Fibroblast of upper back skin (primary cell): ENCODE data around the gene GJA3.
A peak's percentile ranks its signal among the peaks of the same experiment; 100 is the strongest.

Experiments used
- DNase-seq: peaks from one replicate; pipeline ENCODE4 v3.0.0-alpha.2; 2013

The GJA3 gene

DNA sequence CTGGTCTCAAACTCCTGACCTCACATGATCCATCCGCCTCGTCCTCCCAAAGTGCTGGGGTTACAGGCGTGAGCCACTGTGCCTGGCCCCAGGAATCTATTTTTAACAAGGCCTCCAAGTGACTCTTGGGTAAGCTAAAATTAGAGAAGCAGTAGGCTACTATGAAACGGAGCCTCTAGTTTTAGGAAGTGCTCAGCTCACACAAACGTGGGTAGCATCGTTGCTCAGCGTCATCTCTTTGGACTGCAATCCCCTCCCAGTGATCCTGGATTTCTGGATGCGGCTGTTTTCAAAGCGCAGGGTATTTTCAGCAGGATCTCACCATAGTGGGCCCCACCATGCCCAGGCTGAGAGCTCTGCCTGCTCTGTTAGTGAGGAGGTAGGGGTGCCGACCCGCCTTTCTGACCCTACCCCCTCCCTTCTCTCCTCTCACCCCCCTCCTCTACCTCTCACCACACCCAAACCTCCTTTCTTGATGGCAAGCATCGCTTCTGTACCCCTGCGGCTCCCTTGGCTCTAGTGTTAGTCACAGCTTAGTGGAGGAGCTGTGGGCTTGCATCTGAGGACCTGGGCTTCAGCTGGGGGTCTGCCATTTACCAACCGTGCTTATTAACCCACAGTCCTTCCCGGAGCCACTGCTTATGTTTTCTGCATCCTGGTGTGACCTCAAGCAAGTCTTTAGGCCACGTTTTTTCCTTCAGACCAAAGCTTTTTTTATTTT is 34.2 kb downstream of the GJA3 start:
- DNase-seq: no peak

DNA sequence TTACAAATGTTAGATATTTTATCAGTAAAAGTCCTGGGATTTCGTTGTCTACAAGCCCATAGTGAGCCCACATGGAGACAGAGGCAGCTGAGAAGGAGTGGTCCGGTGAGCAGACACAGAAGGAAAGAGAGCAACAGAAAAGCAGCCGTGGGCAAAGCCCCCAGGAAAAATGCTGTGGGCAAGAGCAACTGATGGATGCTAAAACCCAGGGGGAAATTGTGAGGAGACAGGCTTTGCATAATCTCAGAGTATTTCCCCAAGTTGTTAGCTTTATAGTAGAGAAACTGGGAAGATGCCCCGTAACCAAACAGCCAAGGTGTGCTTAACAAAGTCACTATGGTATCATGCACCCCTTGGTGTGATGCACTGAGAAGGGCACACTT is 35.1 kb downstream of the GJA3 start:
- DNase-seq: no peak

DNA sequence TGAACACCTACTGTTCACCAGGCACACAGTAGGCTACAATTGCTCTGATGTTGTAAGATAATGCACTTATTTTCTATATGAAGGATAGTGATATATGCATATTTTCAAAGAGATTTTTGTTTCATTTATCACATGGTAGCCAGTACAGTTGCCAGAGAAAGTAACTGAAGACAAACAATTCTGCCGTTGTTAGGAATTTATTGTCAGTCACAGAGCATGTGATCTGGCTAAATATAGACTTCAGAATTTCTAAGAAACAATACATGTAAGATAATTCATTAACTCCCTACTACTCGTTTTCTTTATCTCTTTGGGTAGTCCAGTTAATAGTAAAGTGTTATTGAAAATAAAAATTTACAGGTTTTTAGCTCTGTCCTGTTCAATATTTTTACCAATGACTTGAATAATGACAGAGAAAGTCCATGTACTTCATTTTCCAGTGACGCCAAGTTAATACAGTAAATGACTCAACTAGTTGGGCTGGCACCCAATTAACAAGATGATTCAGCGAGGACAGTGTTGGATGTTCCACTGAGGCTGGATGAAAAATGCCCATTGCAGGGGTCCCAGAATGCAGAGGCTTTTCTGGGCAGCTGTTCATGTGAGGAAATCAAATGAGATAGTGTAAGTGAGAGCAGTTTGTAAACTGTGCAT is 35.6 kb downstream of the GJA3 start:
- DNase-seq: peak; percentile 54

DNA sequence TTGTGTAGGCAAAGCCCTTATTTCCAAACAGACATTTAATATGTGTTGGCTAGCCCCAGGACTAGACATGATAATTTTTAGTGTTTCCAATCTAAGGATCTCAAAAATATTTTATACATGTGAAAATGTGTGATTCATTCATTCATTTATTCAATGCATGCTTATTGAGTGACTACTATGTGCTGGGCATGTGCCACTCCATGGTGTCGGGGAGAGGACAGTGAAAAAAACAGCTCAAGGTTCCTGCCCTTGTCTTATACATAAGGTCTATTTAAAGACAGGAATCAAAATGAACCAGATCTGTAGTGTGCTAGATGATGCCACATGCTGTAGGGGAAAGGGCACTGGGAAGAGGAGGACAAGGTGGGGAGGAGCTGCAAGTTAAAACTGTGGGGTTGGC is 36.5 kb downstream of the GJA3 start:
- DNase-seq: peak; percentile 19

DNA sequence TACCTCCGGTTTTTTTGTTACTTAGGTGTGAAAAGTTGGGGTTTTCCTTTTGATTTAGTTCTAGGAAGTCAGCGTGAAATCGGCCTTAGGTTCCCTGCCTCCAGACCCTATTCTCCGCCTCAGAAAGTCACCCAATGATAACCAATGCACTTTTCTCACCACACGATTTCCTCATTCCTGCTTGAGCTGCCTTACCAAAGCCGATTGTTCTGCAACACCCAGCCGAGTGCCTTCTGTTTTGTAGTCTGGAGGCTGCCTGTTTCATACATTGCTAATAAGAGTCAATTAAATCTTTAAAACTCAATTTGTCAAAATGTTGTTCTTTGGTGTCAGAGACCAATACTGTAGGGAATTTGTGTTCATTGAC is 39.7 kb downstream of the GJA3 start:
- no peak for DNase-seq

DNA sequence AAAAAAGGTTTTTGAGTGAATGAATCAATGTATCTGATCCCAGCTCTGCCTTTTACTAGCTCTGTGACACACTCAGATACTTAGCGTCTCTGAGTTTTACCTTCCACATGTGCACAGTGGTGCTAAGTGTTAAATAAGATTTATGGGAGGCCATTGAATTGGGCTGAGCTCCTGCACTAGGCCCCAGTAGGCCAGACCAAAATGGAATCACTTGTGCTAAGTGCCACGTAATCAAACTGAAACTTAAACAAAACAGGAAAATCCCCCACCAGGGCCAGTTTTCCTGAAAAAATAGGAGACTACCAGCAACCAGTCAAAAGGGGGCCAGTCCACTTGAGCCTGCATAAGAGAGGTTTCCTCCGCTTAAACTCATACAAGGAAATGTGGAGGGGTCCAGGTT is 40.9 kb downstream of the GJA3 start:
- no peak for DNase-seq

DNA sequence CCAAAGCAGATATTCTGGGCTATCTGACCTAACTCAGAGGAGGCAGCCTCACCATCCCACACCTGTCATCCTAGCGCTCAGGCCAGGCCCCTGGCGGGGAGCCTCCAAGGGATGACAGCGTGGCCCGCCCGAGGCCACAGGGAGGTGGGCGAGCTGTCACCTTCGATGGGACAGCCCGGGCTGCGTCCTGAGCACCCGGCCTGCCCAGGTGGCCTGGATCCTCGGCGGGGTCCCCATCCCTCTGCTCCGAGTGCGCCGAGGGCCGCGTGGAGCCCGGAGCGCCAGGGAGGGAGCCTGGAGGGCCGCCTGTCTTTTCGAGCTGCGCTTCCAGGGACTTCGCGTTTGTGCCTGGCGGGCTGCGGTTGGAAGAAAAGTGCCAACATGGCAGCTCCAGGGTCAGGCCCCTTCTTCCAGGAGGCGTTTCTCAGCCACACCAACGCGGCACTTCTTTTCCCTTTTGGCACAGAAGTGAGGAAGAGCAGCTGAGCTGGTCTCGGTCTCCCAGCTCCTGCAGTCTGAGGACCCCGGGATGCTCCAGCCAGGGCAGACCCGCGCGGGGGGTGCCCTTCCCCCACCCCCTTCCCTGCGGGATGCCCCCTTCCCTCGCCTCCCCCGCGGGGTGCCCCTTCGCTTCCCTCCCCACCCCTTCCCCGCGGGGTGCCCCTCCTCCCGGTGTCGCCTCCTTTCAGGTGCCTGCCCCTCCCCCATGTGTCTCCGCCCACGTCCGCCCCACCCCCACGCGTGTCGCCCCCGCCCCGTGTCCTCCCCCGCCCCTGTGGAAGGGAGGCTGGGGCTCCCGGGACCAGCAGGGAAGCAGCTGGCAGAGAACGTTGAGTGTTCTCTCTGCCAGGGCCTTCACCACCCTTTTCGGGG is 42.3 kb downstream of the GJA3 start:
- DNase-seq: peak; percentile 43

DNA sequence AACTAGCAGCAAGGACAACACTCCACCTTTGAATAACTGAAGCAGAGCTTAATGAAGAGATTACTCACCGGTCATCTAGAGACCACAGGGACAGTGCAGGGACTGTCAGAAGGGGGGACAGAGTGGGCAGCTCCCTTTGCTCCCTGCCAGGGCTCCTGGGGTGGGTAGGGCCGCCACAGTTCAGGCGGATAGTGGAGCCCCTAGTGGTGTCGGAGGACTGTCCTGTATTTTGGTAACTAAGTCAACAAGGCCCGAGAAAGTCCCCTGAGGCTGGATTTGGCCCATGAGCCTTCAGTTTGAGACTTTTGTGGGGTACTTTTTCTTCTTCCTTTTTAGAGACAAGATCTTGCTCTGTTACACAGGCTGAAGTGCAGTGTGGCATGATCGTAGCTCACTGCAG is 44.6 kb downstream of the GJA3 start:
- DNase-seq: no peak

DNA sequence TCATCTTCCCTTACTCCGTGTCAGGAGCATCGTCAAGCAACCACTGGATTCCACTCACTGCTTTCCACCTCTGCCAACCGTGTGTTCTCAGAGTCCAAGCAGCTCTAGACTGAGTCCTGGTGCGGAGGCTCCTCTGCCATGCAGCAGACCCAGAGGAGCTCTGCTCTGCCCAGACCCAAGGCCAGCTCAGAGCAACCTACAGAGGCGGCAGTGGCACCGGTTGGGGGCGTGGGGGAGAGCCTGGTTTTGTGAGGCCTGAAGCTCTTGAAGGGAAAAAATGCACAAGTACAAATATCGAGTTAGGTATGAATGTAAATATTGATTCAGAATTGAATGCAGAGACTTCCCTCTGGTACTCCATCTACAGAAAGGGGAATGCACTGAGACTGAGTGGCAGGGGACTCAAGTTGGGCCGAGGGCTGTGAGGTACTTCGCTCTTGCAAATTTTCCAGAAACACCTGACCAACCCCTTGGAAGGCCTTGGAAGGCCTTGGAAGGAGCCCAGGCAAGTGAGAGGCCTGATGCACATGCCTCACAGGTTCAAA is 46.7 kb downstream of the GJA3 start:
- no peak for DNase-seq

DNA sequence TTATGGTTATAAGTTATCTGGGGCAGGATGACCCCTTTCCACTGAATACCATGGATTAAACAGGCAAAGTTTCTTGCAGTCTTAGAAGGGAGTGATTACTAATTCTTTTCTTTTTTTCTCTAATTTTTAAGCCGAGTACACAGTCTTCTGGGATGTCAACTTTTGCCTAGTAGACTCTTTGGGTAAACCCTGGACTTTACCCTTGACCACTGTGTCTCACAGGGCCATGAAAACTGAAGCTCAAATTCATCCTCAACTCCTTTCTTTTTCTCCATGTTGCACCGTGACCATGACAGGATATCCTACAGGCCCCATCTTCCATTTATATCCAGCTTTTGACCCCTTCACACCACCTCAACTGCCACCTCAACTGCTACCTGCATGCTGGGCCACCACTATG is 51.8 kb downstream of the GJA3 start:
- DNase-seq: no peak

DNA sequence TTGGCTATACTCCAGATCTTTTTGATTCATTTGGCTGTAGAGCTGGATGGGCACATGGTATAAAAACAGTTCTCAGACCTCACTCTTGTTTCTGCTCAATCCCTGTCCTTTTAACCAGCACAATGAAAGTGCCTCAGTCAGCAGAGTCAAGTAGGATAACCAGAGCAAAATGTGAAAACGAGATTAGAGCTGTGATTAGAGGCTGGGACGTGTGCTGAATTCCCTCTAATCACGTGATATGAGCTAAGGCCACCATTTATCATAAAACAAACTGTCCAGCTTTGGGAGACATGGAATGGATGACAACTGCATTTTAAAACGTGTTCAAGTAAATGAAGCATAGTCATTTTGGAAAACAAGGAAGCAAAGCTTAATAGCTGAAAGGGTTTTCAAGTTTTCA is 54.1 kb downstream of the GJA3 start:
- no peak for DNase-seq

DNA sequence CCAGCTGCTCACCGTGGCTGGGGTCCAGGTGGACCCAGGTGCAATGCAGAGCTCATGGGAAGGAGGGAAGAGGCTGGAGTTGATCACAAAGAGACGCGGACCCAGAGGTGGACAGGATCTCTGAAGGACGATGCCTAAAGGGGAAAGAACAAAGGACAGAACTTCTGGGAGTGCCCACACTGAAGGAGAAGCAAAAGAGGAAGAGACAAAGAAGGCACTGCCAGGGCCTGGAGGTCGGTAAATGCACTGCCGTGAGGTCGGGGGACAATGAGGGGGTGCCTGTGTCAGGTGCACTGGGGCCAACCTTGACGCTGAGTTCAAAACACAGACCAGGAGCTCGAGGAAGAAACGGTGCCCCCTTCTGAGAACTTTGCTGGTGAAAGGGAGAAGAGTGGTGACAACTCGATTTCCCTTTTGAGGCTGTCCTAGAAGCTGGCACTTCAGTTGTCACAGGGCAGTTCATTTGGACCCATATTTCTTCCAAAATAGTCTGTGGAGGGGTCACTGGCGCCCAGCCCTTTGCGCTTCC is 55.6 kb downstream of the GJA3 start:
- no peak for DNase-seq

DNA sequence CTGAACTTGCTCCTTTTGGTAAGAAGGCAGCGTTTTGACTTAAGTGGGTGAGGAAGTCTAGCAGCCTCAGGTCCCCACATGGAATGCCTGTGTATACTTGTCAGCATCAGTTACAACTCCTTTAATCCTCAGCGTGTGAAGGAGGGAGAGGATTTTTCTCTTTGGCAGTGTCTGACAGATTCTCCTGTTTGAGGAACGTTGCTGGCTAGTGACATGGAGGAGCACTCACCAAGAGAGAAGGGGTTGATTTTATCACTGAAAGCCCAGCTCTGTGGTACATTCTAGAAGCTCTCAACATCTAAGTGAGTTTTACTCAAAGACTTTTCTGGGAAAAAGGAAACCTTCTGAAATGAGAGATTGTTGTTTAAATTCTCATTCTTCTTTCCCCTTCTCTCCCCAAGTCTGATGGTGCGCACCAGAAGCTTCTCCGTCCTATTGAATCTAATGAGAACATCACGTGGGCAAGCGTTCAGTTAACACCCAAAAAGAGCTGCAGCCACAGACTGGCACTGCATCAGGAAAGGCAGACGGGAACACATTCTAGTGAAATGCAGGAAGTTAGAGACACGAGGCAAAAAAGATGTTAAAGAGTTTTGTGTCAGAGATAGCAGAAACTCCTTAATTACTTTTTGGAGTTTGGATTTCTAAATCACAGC is 58.2 kb downstream of the GJA3 start:
- DNase-seq: no peak

DNA sequence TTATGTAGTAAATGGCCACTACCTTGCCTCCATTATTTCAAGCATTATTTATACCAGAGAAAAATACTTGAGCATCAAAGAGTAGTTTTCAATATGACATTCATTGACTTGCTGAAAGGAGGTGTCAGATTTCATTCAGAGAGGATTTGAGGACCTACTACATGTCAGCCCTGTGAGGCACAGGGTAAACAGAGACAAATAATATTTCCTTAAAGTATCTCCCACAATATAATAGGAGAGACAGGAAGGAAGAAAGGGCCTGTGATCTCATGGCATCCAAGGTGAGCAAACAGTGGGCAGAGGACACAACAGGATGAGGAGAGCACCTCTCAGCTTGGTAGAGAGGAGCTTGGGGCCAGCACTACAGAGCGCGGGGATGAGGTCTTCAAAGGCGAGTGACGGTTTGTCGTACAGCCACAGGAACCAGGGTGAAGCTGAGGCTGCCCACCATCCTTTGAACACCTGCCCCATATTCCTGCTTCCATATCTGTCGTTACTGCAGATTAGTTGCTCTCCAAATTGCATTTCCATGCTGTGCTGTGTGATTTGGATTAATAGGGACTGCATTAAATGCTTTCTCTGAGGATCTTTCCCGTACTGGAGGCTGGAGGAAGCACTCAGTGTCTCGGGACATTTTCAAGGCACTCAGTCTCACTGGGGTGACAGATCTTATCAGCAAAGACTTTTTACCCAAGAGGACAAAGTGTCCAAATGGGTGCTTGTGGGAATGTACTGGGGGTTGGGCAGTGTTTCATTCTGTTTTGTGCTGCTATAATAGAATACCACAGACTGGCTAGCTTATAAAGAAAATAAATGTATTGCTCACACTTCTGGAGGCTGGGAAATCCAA is 59.2 kb downstream of the GJA3 start:
- DNase-seq: no peak

DNA sequence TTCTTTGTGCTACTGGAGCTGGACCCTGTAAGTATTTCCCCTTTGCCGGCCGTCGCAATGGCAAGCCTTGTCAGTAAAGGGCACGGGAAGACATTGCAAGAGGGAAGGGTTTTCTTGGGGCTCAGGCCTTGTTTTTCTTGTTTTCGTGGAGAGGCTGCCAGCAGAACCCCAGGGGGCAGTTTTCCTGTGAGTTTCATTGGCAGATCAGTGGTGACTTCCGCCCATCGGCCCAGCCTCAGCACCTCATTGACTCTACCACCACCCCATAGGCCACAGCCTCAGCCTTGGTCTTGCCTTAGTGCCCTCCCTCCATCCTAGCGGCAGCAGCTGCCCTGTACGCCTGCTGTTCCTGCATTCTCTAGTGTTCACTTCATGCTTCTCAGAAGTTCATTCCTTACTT is 61.5 kb downstream of the GJA3 start:
- DNase-seq: no peak

DNA sequence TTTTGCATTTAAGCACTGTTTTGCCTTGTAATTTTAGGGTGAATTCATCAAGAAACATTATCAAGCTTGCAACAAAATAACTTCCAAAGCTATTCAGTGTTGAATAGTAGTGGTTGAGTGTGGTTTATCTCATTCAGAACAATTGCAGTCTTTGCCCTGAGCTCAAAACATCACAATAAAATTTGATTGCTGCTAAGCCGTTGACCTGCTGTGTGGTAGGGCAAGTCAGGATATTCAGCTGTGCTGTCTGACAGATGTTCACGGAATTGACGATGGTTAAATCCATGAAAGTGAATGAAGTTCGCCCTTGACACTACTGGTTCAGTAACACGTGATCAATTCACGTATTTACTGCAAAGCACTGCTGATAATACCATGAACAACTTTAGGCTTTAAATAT is 66.9 kb downstream of the GJA3 start:
- no peak for DNase-seq

DNA sequence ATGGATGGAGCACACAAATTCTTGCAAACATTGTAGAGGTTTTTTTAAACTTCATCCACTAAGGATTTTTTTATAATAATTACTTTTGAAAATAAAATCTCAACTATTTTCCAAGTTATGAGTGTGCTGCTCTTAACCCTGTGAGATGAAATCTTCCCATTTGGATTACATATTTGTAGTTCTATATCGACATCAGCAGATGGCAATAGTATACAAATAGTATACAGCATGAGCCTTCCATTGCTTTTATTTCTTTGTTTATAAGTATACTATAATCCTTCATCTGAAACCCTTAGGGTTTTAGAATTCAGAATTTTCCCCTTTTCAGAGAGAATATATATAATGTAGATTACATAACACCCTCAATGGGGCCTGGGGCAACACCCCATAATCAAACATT is 70.5 kb downstream of the GJA3 start:
- DNase-seq: no peak
